Stimulated activated CD8-positive, alpha-beta memory T cell treated with anti-CD3 and anti-CD28 coated beads, Interleukin-15, amount 100 ng/mL, for 48 hours (primary cell): ENCODE data around the gene EPAS1.
"Not testable (repeated sequence)": the region's sequence is repeated elsewhere in the genome, so short reads cannot be mapped to it uniquely, and the experiment has no call there.

Experiments used
- DNase-seq, 2 donors: peaks; one replicate each; pipeline ENCODE4 v3.0.0-alpha.2; 2020; ENCODE audit warnings: low read depth in 2 of 2

Gene EPAS1

GRCh38 chr2:46383113-46383395 lies 85.8 kb downstream of the EPAS1 start:
- DNase-seq = no peak

GRCh38 chr2:46383784-46384456 lies 86.7 kb downstream of the EPAS1 start:
- no peak for DNase-seq

GRCh38 chr2:46384457-46384815 lies 87.2 kb downstream of the EPAS1 start:
- no peak for DNase-seq

GRCh38 chr2:46385786-46386577 lies 88.8 kb downstream of the EPAS1 start:
- no peak for DNase-seq

GRCh38 chr2:46386763-46387162 lies 89.6 kb downstream of the EPAS1 start:
- DNase-seq = no peak

GRCh38 chr2:46387292-46387691 lies 90.1 kb downstream of the EPAS1 start:
- DNase-seq = no peak

GRCh38 chr2:46387886-46388515 lies 90.8 kb downstream of the EPAS1 start:
- no peak for DNase-seq

- DNase-seq = no peak
These were observed 91.7 kb downstream of the EPAS1 start for GRCh38 chr2:46388881-46389280.

- no peak for DNase-seq
These were observed 92.3 kb downstream of the EPAS1 start for GRCh38 chr2:46389417-46389916.

- no peak for DNase-seq
These were observed 92.8 kb downstream of the EPAS1 start for GRCh38 chr2:46390036-46390435.

GRCh38 chr2:46390901-46391395 lies 93.7 kb downstream of the EPAS1 start:
- no peak for DNase-seq

GRCh38 chr2:46392561-46393346 lies 95.5 kb downstream of the EPAS1 start:
- no peak for DNase-seq

GRCh38 chr2:46393347-46393820 lies 96.2 kb downstream of the EPAS1 start:
- no peak for DNase-seq

- DNase-seq = no peak
These were observed 96.7 kb downstream of the EPAS1 start for GRCh38 chr2:46393865-46394264.

GRCh38 chr2:46394649-46395510 lies 97.7 kb downstream of the EPAS1 start:
- peak in 1 of 2 donors; percentile 9 for DNase-seq

- DNase-seq = not testable (repeated sequence)
These were observed 98.5 kb downstream of the EPAS1 start for GRCh38 chr2:46395730-46396129.

- no peak for DNase-seq
These were observed 102.8 kb downstream of the EPAS1 start for GRCh38 chr2:46400016-46400415.

- DNase-seq = no peak
These were observed 105.7 kb downstream of the EPAS1 start for GRCh38 chr2:46402874-46403273.

- no peak for DNase-seq
These were observed 107.1 kb downstream of the EPAS1 start for GRCh38 chr2:46404181-46404759.

GRCh38 chr2:46407852-46408455 lies 110.7 kb downstream of the EPAS1 start:
- no peak for DNase-seq
